Islet of Langerhans (tissue), 1 donor: ENCODE results near the gene ACOT7.
"Not testable (repeated sequence)": the region's sequence is repeated elsewhere in the genome, so short reads cannot be mapped to it uniquely, and the experiment has no call there.

ENCODE experiments used
- FAIRE-seq: peaks from one replicate; lab custom pipeline; 2011; peaks lifted over from hg19 to GRCh38; lab: Jason Lieb, UNC

ACOT7 gene

GRCh38 chr1:6308449-6308848, 85.1 kb downstream of the ACOT7 start:
- FAIRE-seq: no peak

DNA sequence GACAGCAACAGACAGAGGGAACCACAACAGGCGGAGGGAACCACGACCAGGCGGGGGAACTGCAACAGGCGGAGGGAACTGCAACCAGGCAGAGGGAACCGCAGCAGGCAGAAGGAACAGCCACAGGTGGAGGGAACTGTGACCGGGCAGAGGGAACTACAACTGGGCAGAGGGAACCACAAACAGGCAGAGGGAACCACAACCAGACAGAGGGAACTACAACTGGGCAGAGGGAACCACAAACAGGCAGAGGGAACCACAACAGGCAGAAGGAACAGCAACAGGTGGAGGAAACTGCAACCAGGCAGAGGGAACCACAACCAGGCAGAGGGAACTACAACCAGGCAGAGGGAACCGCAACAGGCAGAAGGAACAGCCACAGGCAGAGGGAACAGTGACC, 85.9 kb downstream of the ACOT7 start:
- FAIRE-seq: not testable (repeated sequence)

DNA sequence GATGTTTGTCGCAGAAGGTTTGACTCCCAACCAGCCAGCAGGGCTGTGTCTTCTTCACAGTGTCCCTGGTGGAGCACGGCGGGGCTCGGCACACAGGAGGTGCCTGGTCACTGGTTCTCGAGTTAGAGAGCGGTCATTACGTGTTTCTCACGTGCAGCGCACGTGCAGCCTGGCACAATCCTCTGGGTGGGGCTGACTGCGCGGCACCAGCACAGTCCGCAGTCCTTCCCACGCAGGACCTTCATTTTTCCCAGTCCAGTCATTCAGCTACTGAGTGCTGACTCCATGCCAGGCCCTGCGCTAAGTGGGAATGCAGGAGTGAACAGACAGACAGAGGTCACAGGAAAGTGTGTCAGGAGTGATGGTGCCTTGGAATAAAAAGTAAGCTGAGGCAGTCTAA, 86.5 kb downstream of the ACOT7 start:
- FAIRE-seq: no peak

DNA sequence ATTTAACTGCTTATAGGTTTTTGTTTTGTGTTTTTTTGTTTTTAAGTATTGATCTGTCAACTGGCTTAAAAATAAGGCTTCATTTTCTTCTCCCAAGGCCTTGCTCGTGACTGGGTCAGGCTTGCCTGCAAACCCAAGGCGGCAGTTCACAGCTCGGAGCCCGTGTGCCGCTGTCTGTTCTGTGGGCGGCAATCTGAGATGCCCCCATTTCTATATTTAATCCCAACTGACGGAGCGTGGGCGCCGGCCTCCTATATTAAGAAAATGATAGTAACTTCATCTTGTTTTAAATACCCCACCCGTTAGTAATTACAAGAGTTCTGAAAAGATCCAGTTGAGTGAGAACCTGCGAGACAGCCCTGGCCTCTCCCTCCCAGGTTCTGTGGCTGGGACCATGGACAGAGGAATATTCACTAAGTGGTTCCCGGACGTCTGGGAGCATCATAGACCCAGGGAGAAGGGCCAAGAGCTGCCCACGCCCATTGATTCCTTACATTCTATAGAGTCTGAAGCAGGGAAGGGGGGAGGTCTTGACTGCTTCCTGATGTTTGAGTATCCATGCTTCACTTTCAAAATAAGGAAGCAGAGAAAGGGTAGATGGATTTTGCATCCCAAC, 90.1 kb downstream of the ACOT7 start:
- no peak for FAIRE-seq

DNA sequence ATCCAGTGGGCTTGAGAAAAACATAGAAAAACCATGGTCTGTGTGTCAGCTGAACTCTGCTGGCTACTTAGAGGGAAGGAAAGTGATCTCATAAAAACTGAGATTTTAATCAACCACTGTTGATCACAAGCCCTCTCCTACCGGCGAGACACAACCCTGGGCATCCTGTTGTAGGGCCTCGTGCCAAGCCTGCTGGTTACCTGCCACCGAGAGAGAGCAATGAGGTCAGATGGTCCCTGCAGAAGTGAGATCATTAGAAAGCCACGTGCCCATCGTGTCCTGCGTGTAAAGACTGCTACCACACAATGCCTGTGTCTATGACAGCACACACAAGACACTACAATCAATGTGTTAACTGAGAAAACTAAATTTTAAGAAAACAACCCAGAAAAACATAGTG, 91.0 kb downstream of the ACOT7 start:
- no peak for FAIRE-seq

GRCh38 chr1:6301526-6301925, 92.0 kb downstream of the ACOT7 start:
- no peak for FAIRE-seq

DNA sequence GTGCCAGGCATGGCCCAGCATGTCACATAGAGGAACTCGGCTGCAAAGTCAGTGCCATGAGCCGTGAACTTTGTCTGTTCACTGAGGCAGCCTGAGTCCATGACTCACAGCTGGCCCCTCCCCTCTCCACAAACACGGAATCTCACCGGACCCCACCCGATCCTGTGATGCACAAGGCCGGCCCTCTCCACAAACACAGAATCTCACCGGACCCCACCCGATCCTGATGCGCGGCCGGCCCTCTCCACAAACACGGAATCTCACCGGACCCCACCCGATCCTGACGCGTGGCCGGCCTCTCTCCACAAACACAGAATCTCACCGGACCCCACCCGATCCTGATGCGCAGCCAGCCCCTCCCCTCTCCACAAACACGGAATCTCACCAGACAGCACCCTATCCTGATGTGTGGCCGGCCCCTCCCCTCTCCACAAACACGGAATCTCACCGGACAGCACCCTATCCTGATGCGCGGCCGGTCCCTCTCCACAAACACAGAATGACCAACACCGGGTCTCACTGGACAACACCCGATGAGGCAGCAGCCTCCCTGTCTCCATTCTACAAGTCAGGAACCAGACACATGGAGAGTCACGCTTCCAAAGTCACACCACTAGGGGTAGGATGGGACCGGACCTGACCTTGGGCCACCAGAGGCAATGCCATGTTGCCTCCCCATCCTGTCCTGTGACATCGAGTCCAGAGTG, 93.1 kb downstream of the ACOT7 start:
- no peak for FAIRE-seq

DNA sequence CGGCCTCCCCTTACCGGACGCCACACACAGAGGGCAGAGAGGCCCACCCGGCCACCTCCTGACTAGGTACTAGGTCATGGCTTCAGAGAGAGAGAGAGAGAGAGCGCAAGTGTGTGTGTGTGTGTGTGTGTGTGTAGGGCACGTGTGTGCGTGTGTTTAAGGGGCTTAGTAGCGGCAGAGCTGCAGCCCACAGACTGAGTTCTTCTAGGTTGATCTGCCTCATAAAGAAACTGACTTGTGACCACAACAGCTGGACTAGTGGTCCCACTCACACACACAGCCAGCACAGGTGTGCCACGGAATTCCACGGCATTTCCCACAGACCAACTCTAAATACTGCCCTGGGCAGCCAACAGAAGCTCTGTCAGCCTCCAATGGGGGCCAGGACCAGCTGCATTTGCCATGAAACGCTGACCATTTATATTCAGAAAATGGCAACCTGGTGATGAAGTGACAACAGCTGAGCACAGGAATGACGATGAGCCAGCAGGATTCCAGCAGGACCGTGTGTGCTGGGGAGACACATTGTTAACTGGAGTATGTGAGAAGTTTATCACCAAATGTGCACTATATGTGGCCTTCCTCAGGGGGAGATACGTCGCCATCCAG, 93.9 kb downstream of the ACOT7 start:
- no peak for FAIRE-seq

GRCh38 chr1:6298940-6299465, 94.6 kb downstream of the ACOT7 start:
- FAIRE-seq: no peak

- no peak for FAIRE-seq
These were observed 95.0 kb downstream of the ACOT7 start for GRCh38 chr1:6298530-6298929.

DNA sequence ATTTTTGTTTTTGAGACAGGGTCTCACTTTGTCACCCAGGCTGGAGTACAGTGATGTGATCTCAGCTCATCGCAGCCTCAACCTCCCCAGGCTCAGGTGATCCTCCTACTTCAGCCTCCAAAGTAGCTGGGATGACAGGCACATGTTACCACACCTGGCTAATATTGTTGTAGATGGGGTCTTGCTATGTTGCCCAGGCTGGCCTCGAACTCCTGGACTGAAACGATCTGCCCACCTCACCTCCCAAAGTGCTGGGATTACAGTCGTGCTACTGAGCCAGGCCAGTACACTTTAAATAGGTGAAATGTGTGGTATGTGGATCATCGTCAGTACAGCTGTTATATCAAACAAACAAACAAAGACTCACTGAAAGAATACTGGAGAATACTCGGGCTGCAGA, 97.7 kb downstream of the ACOT7 start:
- FAIRE-seq: no peak

GRCh38 chr1:6294890-6295556, 98.5 kb downstream of the ACOT7 start:
- FAIRE-seq: no peak

- no peak for FAIRE-seq
These were observed 99.3 kb downstream of the ACOT7 start for GRCh38 chr1:6294080-6294889.

GRCh38 chr1:6292102-6292501, 101.5 kb downstream of the ACOT7 start:
- FAIRE-seq: no peak

DNA sequence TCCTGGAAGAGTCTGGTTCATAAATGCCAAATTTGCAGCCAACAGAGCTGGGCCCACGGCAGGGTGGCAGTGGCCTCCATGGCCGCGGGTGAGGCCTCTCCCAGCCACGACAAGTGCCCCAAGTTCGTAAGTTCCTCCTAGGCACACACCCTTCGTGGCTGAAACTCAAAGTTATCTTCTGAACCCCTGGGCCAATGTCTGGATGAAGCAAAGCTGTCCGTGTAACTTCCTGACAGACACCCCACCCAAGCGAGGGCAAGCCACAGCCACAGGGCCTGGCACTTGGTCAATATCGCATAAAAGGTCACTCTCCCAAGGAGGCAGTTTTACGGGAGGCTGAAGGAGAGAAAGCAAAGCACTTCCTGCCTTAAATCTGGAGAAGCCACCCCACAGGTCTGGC, 104.9 kb downstream of the ACOT7 start:
- FAIRE-seq: no peak

DNA sequence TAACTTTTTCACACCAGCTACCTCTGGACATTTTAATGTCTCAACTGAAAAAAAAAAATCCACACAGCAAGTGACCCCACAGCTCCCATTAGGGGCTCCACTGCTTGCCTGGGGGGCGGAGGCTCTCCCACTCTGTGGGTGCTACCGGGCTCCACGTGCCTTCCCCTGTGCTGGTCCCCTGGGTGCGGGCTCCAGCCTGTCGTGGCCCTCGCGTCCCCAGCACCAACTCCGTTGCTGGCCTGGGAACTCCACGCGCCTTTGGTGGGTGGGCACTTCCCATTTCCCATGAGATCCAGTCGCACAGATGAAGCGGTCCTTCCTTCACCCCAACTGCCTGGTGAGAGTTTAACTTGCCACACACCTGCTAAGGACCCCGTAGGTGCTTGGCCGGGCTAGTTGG, 105.5 kb downstream of the ACOT7 start:
- FAIRE-seq: no peak

DNA sequence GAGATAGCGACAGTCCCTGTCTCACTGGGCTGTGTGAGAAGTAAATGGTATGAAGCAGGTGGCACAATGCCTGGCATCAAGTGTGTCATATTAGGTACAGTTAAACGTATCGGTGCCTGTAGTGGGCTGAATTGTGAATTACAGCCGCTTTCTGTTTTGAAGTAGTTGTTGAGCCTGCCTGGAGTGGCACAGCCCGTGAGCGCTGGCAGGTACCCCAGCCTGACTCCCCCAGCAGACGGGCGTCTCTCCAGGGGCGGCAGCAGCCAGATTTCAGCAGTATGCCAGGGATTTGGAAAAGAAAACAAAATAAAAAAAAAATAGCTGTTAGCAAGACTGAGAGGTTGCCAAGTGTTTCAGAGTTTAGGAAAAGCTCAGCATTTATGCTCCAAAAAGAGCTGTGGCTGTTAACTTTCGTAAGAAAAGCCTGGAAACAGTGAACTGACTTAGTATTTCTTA, 106.1 kb downstream of the ACOT7 start:
- FAIRE-seq: no peak

DNA sequence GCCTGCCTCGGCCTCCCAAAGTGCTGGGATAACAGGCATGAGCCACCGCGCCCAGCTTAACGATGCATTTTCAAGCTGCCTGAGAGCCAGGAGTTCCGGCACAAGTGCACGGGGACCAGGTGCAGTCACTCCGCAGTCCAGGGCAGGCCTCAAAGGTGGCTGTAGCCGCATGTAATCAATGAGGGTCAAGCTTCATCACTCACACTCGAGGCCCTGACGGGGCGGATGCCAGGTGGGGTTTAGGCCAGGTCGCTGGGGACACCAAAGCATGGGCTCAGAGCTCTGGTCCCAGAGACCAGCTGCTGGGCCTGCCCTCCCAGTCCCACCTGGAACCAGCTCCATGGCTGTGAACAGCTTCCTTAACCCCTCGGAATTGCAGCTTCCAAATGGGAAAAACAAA, 106.5 kb downstream of the ACOT7 start:
- FAIRE-seq: no peak

DNA sequence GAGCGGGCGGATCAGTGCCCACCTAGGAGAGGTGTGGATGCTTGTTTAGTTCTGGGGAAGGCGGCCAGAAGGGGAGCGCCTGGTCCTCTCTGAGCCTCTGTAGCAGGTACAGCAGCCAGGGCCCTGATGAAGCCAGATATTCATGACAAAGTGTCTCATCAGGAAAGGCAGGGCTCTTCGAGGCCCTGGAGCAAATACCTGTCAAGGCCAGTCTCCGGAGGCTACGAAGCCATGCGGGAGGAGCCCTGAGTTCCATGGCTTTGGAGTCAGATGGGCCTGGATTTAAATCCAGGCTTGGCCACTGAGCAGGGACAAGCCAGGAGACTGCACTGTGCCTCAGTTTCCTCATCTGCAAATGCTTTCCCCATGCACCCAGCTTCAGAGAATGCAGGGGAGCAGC, 107.3 kb downstream of the ACOT7 start:
- FAIRE-seq: no peak

GRCh38 chr1:6285336-6285735, 108.2 kb downstream of the ACOT7 start:
- no peak for FAIRE-seq

GRCh38 chr1:6282577-6283270, 110.8 kb downstream of the ACOT7 start:
- FAIRE-seq: no peak
